ENCODE measurements around the gene NR1D1.

The NR1D1 gene

DNA sequence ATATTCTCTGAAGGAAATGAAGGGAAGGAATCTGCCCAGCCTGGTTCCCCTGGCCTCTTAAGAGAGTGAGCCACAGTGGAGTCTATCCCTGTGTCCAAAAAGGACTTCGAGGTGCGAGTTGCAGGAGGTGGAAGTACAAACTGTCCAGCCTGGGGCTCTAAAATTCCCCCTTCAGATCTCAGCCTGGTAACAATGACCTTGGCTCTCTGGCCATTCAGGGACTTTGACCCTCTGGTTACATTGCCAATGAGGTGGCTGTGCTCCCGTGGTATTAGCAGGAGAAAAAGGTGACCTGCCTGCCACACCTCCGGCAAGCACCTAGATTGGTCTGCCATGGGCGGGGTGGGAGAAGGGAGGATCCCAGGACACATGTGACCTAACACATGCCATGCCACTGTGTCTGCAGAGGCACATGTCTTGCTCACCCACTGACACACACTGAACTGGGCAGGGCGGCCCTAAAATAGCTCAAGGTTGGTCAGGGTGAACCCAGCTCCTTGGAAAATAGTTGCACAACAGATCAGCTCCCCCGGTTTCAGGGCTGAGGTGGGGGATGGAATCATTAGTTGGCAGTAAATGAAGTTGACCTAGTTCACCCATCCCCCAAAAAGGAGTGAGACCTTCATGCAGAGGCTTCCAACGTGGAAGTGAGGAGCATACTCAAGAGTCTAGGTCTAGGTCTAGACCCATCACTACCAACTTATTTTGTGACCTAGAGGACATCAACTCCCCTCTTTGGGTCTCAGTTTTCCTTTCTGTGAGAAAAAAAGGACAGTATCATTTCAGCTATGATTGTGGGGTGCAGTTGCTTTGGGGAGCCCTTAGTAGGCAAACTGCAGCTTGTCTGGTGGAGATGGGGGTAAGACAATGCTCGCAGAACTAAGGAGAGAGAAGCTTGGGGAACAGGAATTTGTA is 2.2 kb downstream of the NR1D1 start:
- no peak for DNase-seq (ENCODE audit: low read depth in 2 of 3, low spot score in 2 of 3)

DNA sequence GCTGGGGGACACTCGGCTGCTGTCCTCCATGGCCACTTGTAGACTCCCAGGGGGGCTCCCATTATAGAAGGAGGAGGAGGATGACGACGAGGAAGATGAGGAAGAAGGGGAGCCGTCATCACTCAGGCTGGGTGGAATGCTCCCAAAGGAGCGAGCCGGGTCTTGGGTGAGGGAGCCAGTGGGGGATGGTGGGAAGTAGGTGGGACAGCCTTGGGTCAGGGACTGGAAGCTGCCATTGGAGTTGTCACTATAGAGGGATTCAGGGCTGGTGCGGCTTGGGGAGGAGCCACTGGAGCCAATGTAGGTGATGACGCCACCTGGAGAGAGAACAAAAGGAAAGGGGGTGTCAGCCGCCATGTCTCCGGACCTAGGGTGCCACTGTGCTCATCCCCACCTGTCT is 3.3 kb downstream of the NR1D1 start:
- no peak for DNase-seq (ENCODE audit: low read depth in 2 of 3, low spot score in 2 of 3)

DNA sequence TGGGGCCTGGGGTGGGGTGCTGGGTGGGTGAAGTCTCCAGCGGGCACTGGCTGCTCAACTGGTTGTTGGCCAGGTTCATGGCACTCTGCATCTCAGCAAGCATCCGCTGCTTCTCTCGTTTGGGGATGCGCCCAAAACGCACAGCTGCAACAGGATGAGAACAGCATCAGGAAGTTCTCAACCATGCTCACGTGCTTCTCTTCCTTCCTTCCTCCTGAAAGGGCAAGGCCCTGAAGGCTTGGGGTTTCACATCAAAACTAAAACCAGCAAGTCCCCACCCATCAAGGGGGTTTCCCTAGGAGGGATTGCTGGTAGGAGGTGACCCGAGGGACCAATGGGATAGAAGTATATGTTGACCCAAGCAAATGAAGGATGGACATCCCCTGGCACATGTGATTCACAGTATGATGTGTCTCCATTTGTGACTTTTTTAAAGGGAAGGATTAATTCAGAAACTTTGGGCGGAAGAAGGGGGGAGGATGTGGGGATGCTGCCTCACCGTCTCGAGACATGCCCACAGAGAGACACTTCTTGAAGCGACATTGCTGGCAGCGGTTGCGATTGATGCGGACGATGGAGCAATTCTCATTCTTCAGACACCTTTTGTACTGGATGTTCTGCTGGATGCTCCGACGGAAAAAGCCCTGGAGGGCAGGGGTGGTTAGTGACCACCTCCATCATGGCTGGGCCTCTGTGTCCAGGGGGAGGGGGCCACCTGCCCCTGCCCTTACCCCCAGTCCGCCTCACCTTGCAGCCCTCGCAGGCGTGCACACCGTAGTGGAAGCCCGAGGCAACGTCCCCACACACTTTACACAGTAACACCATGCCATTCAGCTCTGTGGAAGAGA is 4.2 kb downstream of the NR1D1 start:
- peak in 2 of 3 experiments; percentile 53 to 64 for DNase-seq (ENCODE audit: low read depth in 2 of 3, low spot score in 2 of 3)

DNA sequence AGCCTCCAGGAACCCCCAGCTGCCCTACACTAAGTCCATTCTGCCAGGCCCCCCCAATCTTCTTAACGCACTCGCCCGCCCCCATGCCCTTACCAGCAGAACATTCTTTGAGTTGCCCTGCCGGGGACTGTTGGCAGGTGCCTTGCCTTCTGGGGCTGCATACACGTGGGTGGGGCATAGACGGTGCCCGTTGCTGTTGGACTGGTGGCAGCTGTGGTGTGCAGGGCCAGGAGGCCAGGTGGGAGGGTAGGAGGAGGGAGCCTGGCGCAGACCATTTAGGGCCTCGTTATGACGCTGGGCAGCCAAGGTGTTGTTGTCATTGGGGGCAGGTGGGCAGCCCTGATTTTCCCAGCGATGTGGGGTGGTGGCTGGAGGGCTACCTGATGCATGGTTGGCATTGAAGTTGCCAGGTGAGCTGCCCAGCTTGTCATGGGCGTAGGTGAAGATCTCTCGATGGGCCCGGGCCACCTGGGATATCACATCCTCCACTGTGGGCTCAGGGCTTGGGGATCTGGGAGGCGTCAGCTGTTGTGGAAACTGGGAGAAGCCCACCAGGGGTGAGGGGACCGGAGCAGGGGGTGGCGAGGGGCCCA is 4.9 kb downstream of the NR1D1 start:
- DNase-seq (ENCODE audit: low read depth in 2 of 3, low spot score in 2 of 3) = no peak

DNA sequence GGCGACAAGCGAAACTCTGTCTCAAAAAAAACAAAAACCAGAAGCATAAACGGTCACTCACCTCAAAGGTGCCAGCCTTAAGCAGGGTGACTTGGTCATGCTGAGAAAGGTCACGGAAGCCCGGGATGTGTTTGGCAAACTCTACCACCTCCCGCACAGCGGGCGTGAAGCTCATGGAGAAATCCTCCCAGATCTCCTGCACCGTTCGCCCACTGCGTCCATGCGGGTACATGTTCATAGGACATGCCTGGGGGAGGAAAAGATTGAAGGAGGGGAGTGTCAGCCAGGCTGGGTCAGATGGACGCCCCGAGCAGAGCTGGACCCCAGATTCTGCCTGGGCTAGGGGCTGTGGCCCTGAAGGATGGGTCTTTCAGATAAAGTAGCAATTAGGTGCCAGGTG is 5.5 kb downstream of the NR1D1 start:
- DNase-seq (ENCODE audit: low read depth in 2 of 3, low spot score in 2 of 3) = no peak

DNA sequence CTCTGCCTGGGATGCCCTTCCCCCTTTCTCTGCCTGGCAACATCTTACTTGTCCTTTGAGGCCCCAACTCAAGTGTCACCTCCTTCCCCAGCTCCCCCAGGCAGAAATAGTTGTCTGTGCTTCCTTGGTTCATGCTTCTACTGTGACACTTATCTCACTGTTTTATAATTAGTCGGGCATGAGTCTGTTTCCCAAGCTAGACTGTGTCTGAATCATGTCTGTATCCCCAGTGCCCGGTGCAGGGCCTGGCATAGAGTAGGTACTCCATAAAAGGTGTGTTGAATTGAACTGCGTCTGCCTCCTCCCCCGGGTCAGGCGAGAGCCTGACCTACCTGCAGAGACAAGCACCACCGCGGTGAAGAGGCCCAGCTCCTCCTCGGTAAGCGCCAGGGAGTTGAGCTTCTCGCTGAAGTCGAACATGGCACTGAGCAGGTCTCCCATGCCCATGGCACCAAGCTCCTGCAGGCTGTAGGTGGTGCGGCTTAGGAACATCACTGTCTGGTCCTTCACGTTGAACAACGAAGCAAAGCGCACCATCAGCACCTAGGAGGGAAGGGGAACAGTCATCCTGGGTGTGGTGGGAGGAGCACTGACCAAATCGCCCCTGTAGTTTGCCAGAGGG is 6.7 kb downstream of the NR1D1 start:
- DNase-seq (ENCODE audit: low read depth in 2 of 3, low spot score in 2 of 3) = no peak

DNA sequence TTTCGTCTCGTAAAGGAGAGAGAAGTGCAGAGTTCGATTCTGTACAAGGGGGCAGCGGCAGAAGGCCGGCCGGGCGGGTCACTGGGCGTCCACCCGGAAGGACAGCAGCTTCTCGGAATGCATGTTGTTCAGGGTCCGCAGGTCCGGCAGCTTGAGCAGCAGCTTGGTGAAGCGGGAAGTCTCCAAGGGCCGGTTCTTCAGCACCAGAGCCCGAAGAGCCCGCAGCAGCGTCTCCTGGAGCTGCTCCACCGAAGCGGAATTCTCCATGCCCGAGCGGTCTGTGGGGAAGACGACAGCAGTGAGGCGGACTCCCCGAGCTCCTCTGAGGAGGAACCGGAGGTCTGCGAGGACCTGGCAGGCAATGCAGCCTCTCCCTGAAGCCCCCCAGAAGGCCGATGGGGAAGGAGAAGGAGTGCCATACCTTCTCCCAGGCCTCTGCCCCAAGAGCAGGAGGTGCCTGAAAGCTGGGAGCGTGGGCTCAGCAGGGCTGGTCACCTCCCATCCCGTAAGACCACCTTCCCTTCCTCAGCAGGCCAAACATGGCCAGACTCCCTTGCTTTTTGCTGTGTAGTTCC is 7.3 kb downstream of the NR1D1 start:
- no peak for DNase-seq (ENCODE audit: low read depth in 2 of 3, low spot score in 2 of 3)

DNA sequence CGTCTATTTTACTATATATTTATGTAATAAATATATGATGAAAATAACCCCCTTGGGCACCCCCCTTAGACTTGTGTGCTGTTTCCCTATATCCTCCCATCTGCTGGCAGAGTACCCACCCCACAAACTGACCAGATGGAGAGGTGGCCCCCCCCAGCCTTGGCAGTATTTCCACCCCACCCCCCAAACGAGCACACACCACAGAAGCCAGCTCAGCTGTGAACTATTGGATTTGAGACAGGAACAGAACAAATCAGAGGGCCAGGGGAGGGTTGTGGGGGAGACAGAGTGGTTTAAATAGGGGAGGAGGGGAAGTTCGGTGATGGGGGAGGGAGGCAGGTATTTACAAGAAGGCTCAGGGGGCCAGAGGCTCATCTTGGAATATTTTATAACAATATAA is 7.8 kb downstream of the NR1D1 start:
- DNase-seq (ENCODE audit: low read depth in 2 of 3, low spot score in 2 of 3) = no peak

DNA sequence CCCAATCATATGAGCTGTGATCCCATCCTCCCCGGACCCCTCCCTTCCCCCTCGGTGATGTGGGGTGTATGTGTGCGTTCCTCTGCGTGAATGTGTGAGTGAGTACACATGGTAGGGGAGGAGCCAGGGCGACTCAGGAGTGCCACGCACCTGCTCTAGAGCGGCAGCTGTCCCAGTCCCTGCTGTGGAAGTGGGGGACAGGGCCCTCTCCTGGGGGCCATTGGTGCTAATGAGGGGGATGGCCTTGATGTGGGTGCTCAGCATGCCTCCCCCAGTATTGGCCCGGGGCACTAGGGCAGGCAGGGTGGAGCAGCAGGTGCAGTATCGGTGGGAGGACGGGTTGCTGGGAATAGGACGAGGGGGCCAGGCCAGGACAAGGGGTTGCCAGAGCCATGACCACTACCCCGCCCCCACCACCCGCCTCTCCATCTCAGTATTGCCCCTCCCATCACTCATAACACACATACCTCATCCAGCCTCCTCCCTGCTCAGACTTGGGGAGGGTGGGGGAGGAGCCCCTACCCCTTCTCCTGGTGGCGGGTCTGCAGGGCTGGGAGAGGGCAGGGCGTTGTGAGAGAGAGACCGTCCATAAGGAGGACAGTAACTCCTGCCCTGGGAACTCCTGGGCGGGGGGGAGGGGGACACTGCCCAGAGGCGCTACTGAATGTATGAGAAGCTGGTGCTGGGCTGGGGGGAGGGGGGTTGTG is 8.5 kb downstream of the NR1D1 start:
- no peak for DNase-seq (ENCODE audit: low read depth in 2 of 3, low spot score in 2 of 3)

DNA sequence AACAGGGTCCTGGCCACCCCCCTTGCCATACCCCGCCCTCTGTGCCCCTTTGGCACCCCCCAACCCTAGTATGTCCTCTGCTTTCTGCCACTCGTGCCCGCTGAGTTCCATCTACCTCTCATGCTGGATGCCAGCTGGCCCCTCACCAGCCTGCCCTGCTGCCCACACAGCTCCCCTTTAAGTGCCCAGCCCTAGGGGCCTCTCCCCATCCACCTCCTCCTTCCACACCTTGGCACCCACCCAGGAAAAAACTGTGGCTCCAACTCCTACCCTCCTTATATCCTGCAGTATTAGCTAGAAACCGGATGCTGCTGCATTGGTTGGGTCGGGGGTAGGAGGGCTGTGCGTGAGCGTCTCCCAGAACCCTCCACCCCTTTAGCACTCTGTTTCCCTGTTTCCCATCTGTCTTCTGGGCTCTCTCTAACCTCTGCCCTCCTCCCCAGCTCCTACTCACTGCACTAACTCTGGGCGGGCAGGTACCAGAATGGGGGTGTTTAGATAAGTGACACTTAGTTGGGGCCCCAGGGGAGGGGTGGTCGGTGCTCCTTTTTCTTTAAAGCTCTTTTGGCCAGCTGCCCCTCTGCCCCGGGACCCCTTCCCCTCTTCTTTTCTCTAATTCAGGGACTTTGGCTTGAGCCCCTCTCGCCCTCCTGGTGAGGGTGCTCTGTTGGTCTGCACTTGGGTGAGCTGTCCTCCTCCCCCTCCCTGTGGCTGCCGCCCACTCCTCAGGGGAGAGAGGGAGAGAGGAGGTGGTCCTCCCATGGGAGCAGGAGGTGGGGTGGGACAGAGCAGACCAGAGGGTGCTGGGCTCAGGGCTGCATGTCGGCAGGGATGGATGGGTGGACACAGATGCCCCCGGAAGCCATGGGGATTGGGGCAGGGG is 9.9 kb downstream of the NR1D1 start:
- DNase-seq (ENCODE audit: low read depth in 2 of 3, low spot score in 2 of 3) = no peak

DNA sequence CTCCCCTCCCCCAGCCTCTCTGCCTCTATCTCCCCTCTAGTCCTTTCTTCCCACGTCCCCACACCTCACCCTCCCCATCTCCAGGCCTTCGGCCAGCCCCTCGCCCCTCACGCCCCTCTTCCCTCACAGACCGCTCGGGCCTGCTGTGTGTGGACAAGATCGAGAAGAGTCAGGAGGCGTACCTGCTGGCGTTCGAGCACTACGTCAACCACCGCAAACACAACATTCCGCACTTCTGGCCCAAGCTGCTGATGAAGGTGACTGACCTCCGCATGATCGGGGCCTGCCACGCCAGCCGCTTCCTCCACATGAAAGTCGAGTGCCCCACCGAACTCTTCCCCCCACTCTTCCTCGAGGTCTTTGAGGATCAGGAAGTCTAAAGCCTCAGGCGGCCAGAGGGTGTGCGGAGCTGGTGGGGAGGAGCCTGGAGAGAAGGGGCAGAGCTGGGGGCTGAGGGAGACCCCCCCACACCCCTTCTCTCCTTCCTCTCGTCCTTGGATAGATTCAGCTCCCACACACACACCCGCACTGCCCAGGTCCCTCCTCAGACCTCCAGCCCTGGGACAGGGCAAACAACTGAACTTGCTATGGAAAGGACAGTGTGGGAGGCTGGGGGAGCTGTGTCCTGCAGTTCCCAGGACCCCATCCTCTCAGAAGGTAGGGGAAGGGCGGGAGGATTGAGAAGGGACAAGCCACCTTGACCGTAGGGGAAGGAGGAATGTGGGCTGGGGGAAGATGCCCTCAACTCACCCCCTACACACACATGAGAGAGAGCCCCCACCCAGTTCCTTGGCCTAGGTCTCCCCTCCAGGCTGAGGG is 11.1 kb downstream of the NR1D1 start:
- no peak for DNase-seq (ENCODE audit: low read depth in 2 of 3, low spot score in 2 of 3)

DNA sequence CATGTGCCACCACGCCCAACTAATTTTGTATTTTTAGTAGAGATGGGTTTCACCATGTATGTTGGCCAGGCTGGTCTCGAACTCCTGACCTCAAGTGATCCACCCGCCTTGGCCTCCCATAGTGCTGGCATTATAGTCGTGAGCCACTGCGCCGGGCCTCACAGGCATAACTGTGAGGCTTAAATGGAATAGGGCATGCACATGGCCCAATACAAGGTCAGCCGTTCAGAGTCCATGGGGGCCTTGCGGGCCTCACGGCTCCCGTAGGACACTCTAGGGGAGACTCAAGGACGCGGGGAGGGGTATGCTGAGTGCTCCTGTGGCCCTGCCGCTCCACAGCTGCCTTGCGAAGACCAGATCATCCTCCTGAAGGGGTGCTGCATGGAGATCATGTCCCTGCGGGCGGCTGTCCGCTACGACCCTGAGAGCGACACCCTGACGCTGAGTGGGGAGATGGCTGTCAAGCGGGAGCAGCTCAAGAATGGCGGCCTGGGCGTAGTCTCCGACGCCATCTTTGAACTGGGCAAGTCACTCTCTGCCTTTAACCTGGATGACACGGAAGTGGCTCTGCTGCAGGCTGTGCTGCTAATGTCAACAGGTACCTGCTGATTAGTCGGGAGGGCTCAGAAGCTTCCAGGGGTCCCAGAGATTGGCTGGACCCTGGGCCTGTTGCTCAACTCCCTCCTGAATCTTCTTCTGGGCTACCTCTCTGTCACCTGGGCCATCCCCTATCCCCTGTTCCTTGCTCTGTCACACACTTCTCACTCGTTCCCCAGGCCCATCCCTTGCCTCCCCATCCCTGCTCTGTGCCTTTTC is 12.3 kb downstream of the NR1D1 start:
- DNase-seq (ENCODE audit: low read depth in 2 of 3, low spot score in 2 of 3) = no peak

DNA sequence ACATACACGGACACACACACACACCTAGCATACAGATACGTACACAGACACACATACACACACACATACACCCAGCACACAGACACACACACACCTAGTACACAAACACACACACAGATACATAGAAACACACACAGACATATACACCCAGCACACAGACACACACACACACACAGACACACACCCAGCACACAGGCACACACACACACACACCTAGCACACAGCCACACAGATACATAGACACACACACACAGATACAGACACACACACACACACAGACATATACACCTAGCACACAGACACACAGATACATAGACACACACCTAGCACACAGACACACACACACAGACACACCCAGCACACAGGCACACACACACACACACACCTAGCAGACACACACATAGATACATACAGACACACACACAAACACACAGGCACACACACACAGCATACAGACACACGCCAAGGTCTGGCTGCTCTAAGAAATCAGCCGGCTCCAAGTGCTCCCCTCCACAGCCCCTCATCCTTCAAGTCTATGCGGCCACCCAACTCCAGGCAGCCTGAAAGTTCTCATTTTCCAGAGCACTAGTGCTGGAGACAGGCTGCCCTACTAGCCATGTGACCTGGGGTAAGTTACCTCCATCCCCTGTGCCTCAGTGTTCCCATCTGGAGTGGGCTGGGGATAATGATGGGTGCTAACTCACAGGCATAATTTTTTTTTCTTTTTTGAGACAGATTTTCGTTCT is 13.2 kb downstream of the NR1D1 start:
- no peak for DNase-seq (ENCODE audit: low read depth in 2 of 3, low spot score in 2 of 3)

DNA sequence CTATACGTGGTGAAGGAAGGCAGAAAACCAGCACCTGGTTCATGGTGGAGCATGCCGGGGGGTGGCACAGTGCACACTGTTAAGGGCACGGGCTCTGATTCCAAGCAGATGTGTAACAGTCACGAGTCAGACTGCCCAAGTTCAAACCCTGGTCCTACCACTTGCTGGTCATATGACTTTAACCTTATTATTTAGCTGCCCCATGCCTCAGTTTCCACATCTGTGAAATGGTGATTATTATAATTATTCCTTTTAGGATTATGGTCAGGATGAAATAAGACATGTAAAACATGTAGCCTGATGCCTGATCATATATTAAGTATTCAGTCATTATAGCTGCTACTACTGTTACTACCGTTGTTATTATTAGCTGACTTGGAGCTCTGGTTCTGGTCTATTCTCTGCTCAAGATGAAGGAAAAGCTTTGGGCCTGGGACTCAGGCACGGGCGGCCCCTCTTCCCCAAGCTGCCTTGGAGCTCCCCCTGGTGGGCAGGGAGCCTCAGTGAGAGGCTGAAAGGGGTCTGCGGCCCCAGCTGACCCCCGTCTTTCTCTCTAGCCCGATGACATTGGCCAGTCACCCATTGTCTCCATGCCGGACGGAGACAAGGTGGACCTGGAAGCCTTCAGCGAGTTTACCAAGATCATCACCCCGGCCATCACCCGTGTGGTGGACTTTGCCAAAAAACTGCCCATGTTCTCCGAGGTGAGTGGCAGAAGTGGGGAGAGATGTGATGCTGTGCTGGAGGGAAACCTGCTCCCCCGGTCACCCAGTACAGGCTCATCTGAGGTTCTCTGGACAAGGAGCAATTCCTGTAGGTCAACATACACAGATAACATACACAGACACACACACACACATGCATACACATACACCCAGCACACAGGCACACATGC is 14.0 kb downstream of the NR1D1 start:
- DNase-seq (ENCODE audit: low read depth in 2 of 3, low spot score in 2 of 3) = no peak

DNA sequence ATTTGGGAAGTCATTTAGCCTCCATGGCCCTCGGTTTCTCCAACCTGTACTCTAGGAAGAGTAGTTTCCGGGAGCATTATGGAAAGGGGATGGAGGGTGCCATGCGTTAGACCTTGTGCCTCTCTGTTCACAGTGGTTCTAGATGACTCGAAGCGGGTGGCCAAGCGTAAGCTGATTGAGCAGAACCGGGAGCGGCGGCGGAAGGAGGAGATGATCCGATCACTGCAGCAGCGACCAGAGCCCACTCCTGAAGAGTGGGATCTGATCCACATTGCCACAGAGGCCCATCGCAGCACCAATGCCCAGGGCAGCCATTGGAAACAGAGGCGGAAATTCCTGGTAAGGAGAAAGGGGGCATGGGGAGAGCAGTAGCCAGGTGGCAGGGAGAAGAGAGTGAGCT is 15.9 kb downstream of the NR1D1 start:
- DNase-seq (ENCODE audit: low read depth in 2 of 3, low spot score in 2 of 3) = no peak

DNA sequence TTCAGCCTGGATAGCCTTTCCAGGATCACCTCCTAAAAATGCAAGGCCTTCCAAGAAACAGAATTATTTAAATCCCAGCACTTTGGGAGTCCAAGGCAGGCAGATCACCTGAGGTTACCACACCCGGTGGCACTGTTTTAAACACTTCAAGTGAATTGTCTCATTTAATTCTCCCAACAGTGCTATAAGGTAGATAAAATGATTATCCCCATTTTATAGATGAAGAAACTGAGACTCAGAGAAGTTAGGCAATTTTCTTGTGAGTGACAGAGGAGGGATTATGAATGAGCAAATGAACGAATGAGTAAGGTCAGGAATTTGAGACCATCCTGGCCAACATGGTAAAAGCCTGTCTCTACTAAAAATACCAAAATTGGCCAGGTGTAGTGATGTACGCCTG is 20.8 kb downstream of the NR1D1 start:
- DNase-seq (ENCODE audit: low read depth in 2 of 3, low spot score in 2 of 3) = no peak

Data from activated CD8-positive, alpha-beta memory T cell treated with anti-CD3 and anti-CD28 coated beads for 48 hours (primary cell).